Vagina (tissue), 2 donors: Measurements from ENCODE around the gene CHAF1B. TPM values are rescaled to one million over a fixed set of nuclear protein-coding genes. Genes with fewer than 3 reads are reported as not detected.

ENCODE experiments used
- DNase-seq, 2 donors: peaks; one replicate each; pipeline ENCODE4 v3.0.0-alpha.2; 2017; ENCODE audit errors: extremely low spot score in 2 of 2
- H3K27ac ChIP-seq: fragments of 200-600 bp; sonication (generic); one replicate; pipeline ENCODE4 v1.5.1; 2019
- H3K27me3 ChIP-seq: fragments of 200-600 bp; sonication (generic); one replicate; pipeline ENCODE4 v1.5.1; 2019
- H3K36me3 ChIP-seq, 2 donors: fragments of 200-600 bp; sonication (generic); one replicate each; pipeline ENCODE4 v1.5.1; 2017 to 2019
- H3K4me1 ChIP-seq: fragments of 200-600 bp; sonication (generic); one replicate; pipeline ENCODE4 v1.5.1; 2019
- H3K4me3 ChIP-seq, 2 donors: fragments of 200-600 bp; sonication (generic); 1 replicate in 1 of 2; 2 replicates in 1 of 2; pipeline ENCODE4 v1.5.1; 2016 to 2019
- H3K9me3 ChIP-seq: fragments of 200-600 bp; sonication (generic); one replicate; pipeline ENCODE4 v1.5.1; 2019
- CTCF ChIP-seq, 3 experiments: fragments of 450-650 bp in 2 of 3; fragments of 200-600 bp in 1 of 3; sonication (generic) in 1 of 3; IDR thresholded peaks; one replicate each; pipeline ENCODE4 v1.5.1; 2017 to 2019; ENCODE audit warnings: antibody characterized with exemption in 3 of 3, mild to moderate bottlenecking in 2 of 3, moderate library complexity in 2 of 3
- POLR2A ChIP-seq, 2 donors: fragments of 450-650 bp; IDR thresholded peaks; one replicate each; pipeline ENCODE4 v1.6.1; 2017; ENCODE audit warnings: antibody characterized with exemption in 2 of 2, mild to moderate bottlenecking in 2 of 2, moderate library complexity in 2 of 2
- POLR2AphosphoS5 ChIP-seq, 2 donors: sonication (generic); formaldehyde crosslinking; IDR thresholded peaks; one replicate each; pipeline ENCODE4 v1.9.0; 2017; ENCODE audit warnings: antibody characterized with exemption in 2 of 2, mild to moderate bottlenecking in 2 of 2, low read depth in 1 of 2; ENCODE audit not compliant: insufficient read depth in 1 of 2
- intact Hi-C: fragments of 100-400 bp; cut with DNase I; formaldehyde crosslinking; loops from one replicate; pipeline ENCODE4 v1.15.1; 2023
- small RNA-seq: library from RNA; depleted of rRNA; stranded (forward); fragments of <200 nt; gene quantifications from one replicate; pipeline ENCODE3, GENCODE V24; 2016
- total RNA-seq: library from RNA; depleted of rRNA; stranded (reverse); fragments of >200 nt; gene quantifications from one replicate; pipeline ENCODE4 v1.2.3, GENCODE V29; 2016

CHAF1B gene
- total RNA-seq, 1 donor from 2014 or later: 1.7 TPM

- Histone ChIP-seq H3K27me3 (no peaks in the 10 kb centered on the region), H3K27ac (no peak overlapping the region)
Observed at GRCh38 chr21:36463991-36464390, 78.8 kb downstream of the CHAF1B start.

GRCh38 chr21:36464590-36464989 is 79.4 kb downstream of the CHAF1B start:
- no peak for DNase-seq
- Histone ChIP-seq H3K4me1 (no peaks in the 10 kb centered on the region), H3K27me3 (no peaks in the 10 kb centered on the region), H3K27ac (no peak overlapping the region), H3K4me3 (no peak overlapping the region), H3K36me3 (no peaks in the 10 kb centered on the region), H3K9me3 (no peaks in the 10 kb centered on the region)
- no peak for TF ChIP-seq POLR2AphosphoS5 (IDR thresholded peaks at IDR 0.05; ENCODE audit: insufficient read depth in 1 of 2, low read depth in 1 of 2)
- TF ChIP-seq CTCF (IDR thresholded peaks at IDR 0.05): no peak
- TF ChIP-seq POLR2A (IDR thresholded peaks at IDR 0.05): no peak
- intact Hi-C loops: no loop called here

More at GRCh38 chr21:36463991-36464390, 78.8 kb downstream of the CHAF1B start:
- Histone ChIP-seq H3K9me3 (no peaks in the 10 kb centered on the region), H3K36me3 (no peaks in the 10 kb centered on the region), H3K4me3 (no peak overlapping the region), H3K4me1 (no peaks in the 10 kb centered on the region)
- DNase-seq: no peak
- intact Hi-C loops: no loop called here
- TF ChIP-seq POLR2AphosphoS5 (IDR thresholded peaks at IDR 0.05; ENCODE audit: insufficient read depth in 1 of 2, low read depth in 1 of 2): no peak
- no peak for TF ChIP-seq POLR2A (IDR thresholded peaks at IDR 0.05)
- no peak for TF ChIP-seq CTCF (IDR thresholded peaks at IDR 0.05)

- Histone ChIP-seq H3K36me3 (no peaks in the 10 kb centered on the region), H3K9me3 (no peaks in the 10 kb centered on the region), H3K4me1 (no peaks in the 10 kb centered on the region), H3K4me3 (no peak overlapping the region), H3K27me3 (no peaks in the 10 kb centered on the region), H3K27ac (no peak overlapping the region)
- no peak for DNase-seq
- TF ChIP-seq POLR2AphosphoS5 (IDR thresholded peaks at IDR 0.05; ENCODE audit: insufficient read depth in 1 of 2, low read depth in 1 of 2) (no peak), CTCF (IDR thresholded peaks at IDR 0.05) (no peak), POLR2A (IDR thresholded peaks at IDR 0.05) (no peak)
- intact Hi-C loops: no loop called here
Observed at GRCh38 chr21:36465478-36465877, 80.3 kb downstream of the CHAF1B start.

- no peak overlapping the region for H3K4me3 ChIP-seq
- intact Hi-C loops: no loop called here
- no peaks in the 10 kb centered on the region for H3K4me1 ChIP-seq
- no peaks in the 10 kb centered on the region for H3K27me3 ChIP-seq
- no peak for DNase-seq
- TF ChIP-seq CTCF (IDR thresholded peaks at IDR 0.05): no peak
- TF ChIP-seq POLR2AphosphoS5 (IDR thresholded peaks at IDR 0.05; ENCODE audit: insufficient read depth in 1 of 2, low read depth in 1 of 2): no peak
- TF ChIP-seq POLR2A (IDR thresholded peaks at IDR 0.05): no peak
- H3K36me3 ChIP-seq: no peaks in the 10 kb centered on the region
- H3K27ac ChIP-seq: no peak overlapping the region
- no peaks in the 10 kb centered on the region for H3K9me3 ChIP-seq
Observed at GRCh38 chr21:36466061-36466511, 80.9 kb downstream of the CHAF1B start.

Small RNA genes lying within 50 kb of the gene (small RNA-seq; reads per million reads assigned to genes)
- not detected for gene ATP5MFP1

Other genes with a start within 250 kb of the CHAF1B start
- gene DOP1B, start 228.6 kb upstream of the CHAF1B start, total RNA-seq: 13.5 TPM
- gene MORC3, start 65.2 kb upstream of the CHAF1B start, total RNA-seq: 51.6 TPM
- gene CLDN14, start 94.7 kb downstream of the CHAF1B start, total RNA-seq: not detected